SU-DHL-6 (cell line): ENCODE data around the gene CALML3.

Experiments used
- CTCF ChIP-seq: fragments of 200-600 bp; sonication (generic); IDR thresholded peaks from one replicate; pipeline ENCODE4 v1.5.1; 2017; ENCODE audit warnings: antibody characterized with exemption, mild to moderate bottlenecking, low read length, moderate library complexity; ENCODE audit not compliant: insufficient read depth, poor library complexity, severe bottlenecking
- EZH2phosphoT487 ChIP-seq: fragments of 200-600 bp; sonication (generic), shearing (Covaris generic); conservative IDR thresholded peaks from 2 replicates; pipeline ENCODE4 v1.6.1; 2018; ENCODE audit warnings: mild to moderate bottlenecking, antibody characterized with exemption, low read length, moderate library complexity, mixed read lengths

GRCh38 chr10:5549462-5550249 is 24.9 kb downstream of the CALML3 start:
- TF ChIP-seq CTCF (no peak), EZH2phosphoT487 (no peak)
